Activated CD8-positive, alpha-beta memory T cell treated with anti-CD3 and anti-CD28 coated beads, Interleukin-2, amount 50 U/mL, for 24 hours (primary cell): ENCODE data around the gene ATF5.
"Not testable (repeated sequence)": the region's sequence is repeated elsewhere in the genome, so short reads cannot be mapped to it uniquely, and the experiment has no call there.

Experiments
- DNase-seq: peaks from one replicate; pipeline ENCODE4 v3.0.0-alpha.2; 2020; ENCODE audit errors: extremely low read depth

Gene ATF5

DNA sequence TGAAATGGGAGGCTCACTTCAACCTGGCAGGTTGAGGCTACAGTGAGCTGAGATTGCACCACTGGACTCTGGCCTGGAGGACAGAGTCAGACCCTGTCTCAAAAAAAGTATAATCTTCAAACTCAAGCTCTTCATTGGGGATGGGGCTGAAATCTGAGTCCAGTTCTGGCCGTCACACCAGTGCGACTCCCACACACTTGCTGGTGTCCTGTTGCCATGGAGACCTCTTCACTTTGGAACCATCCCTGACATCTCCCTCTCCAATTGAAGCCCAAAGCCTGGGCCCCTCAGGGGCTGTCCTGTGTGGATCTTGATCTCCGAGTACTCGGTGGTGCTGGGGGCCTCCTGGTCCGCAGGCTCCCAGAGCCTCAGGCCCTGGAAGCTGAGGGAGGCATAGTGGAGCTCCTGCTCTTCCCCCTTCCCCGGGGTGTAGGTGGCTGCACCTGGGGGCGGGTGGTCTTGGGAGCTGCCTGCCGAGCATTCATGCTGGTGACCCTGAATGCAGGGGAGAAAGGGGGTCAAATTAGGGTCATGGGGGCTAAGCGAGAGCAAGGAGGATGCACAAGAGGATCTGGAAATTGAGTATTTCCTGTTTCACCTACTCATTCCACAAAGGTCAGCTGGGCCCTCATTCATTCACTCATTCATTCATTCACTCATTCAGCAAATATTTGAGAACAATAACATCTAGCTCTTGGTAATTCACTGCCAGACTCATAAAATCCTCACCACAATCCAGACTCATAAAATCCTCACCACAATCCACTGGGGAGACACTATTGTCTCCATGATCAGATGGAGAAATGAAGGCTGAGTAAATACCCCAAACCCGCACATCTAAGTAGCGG is 21.0 kb downstream of the ATF5 start:
- no peak for DNase-seq

DNA sequence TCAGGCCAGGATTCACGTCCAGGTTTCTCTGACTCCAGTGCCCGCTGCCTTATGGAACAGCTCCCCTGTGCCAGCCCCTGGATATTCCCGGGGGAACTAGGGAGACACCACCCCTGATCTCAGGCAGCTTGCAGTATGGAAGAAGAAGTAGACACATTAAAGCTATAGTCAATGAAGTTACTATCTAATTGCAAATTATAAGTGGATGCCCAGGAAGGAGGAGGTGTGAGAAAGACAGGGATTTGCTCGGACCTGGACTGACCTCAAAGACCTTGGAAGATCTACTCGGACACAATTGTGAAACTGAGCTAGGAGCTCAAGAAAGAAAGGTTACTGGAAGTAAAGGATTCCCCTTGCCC is 21.6 kb downstream of the ATF5 start:
- no peak for DNase-seq

DNA sequence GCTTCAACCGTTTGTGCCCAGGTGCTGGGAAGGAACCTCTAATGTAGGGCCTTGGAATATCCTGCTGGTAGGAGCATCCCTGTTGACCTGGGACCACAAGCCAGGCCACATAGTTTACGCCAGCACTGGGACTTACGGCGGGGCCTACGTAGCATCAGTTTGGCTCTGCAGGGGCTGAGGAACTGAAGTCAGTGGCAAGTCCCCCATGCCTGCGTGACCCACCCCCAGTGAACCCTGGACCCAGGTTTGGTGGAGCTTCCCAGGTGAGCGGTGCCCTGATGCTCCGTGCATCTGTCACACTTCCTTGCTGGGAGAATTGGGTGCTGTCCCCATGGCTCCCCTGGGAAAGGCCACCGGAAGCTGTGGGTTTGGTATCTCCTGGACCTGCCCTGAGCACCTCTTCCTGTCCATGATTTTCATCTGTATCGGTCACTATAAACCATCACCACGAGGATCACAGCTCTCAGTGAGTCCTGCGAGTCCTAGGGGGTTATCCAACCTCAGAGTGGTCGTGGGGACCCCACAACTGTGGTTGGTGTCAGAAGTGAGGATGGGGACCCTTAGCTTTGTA is 22.0 kb downstream of the ATF5 start:
- DNase-seq, result no peak

DNA sequence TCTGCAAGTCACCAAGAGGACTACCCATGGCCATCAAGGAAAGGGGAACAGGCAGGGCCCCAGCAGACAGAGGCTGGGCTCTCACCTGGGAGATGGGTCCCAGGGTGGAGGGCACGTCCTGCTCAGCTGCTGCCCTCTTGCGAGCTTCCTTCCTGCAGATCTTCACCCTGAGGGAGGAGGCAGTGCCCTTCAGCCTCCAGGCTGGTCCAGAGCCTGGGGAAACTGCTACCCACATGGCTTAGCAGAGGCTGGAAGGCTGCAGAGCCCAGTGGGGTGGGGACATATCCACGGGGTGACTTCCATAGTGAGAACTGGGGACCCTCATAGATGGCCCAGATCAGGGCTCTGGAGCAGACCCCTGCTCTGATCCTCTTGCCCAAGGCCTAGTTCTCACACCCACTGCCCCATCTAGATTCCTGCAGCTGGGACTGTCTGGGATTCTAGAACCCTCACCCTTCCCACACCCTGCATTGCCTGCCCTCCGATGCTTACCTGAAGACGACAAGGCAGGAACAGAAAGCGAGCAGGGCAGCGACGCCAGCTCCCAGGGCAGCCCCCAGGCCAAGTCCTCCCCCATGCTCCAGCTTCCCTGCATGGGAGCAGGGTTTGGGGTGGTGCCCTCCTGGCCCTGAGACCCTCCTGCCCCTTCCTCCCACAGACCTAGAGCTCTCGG is 22.9 kb downstream of the ATF5 start:
- no peak for DNase-seq

DNA sequence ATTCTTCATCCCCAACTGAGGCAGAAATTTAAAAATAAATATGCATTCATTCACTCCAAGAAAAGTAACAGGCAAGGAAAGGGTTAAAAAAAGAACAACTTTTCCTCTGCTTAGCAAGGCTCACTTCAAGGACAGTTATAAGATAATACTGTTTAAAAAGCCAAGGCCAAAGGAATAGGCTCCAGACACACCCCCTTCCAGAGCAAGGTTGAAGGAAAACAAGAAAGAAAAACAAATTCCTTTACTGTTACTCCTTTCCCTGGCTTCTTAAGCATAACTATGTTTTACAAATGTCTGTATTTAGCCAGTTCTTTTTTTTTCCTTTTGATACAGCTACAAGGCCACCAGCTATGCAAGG is 23.5 kb downstream of the ATF5 start:
- DNase-seq, result no peak

DNA sequence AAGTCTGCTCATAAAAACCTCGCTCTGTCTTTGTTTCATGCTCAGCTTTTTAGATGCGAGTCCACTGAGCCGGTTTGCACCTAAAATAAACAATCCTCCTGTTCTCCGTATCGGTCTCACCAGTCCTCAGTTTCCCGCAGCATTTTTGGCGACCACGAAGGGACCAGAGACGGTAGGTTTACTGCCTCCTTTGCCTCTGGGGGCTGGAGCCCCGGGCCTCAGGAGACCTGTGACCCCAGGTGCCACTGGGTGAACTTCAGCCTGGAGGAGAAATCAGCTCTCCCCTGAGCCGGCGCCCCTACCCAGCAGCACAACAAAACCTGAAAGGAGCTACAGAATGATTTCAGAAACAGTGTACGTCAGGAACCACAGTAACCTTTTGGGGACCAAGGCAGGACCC is 23.9 kb downstream of the ATF5 start:
- DNase-seq, result no peak

DNA sequence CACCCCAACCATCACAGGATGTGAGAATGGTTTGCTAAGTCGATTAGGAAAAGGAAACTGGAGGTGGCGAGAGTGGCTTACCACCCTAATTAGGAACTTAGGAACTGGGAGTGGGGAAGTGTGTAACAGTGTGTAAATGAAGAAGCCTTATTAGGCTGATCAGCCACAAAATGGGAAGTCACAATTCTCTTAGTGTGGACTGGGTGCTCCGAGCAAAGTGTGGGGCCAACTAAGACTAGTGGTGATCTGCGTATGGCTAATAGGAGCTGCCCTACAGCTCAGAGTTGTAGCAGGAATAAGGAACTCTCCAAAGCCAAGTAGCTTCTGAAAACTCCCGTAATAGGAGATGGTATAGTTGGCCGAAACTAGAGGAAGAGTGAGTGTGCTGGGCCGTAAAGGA is 24.4 kb downstream of the ATF5 start:
- no peak for DNase-seq

DNA sequence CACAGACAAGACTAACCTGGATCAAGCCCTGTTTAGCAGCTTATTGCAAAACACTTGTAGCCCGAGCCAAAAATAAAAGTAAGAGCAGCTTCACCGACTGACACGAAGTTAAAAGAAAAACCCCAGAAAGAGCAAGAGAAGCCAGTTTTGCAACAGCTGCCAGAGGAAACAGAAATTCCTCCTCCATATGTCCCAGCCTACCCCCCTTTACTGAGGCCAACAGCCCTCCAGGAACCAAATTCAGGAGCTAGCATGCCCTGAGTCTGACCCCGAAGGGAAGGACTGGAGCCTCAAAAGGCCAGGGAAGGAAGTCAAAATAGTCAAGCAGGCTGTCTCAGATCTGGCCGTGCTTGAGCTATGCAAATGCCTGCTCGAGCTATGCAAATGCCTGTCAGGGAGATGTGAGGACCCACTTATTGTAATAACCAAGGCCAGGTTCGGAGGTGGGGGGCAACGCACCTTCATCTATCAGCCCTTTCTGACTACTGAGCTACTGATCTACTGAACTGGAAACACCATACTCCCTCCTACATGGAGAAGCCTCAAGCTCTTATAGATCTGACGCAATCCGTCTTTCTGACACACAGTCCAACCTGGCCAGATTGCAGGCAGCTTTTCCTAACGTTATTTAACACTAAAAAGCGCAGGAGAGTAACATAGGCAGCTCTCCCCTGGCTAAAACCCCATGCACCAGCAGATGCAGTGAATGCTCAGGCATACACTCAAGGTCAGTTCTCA is 25.3 kb downstream of the ATF5 start:
- DNase-seq, result no peak

DNA sequence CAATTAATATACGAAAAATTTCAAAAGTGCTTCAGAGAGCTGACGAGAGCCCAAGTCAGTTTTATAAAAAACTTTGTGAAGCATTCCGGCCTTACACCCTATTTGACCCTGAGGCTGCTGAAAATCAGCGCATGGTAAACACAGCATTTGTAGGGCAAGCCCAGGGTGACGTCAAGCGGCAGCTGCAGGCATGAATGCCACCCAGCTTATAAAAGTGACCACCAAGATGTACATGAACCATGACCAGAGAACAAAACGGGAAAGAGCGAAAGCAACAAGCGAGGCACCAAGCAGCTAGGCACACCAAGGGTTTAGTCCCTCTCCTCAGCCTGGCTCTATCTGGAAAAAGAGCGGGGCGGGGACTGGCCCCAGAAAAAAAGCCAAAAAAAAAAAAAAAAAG is 25.9 kb downstream of the ATF5 start:
- DNase-seq, result no peak

DNA sequence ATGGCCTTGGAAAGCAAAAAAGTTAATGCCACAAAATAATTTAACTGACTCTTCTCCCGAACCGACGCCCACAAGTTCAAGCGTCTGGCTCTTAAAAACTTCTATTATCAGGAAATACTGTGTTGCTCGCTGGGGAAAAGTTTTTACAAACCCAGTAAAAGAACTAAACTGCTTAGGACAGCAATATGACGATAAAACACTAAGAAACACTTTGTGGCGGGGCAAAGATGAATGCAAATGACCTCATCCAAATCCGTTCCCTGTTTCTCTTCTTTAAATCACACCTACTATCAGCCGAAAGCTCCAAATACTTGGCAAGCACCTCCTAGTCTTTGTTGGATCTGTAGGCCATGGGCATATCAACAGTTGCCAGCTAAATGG is 27.1 kb downstream of the ATF5 start:
- no peak for DNase-seq

DNA sequence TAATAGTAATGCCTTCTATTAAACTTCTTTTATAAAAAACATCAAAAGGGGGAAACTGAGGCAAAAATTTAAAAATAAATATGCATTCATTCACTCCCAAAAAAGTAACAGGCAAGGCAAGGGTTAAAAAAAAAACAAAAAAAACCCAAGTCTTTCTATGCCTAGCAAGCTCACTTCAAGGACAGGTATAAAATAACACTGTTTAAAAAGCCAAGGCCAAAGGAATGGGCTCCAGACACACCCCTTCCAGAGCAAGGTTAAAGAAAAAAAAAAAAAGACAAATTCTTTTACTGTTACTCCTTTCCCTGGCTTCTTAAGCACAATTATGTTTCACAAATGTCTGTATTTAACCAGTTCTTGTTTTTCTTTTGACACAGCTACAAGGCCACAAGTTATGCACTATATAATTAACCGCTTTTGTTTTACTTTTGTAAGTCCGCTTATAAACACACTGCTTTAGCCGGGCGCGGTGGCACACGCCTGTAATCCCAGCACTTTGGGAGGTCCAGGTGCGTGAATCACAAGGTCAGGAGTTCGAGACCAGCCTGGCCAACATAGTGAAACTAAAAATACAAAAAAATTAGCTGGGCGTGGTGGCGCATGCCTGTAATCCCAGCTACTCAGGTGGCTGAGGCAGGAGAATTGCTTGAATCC is 28.4 kb downstream of the ATF5 start:
- no peak for DNase-seq

DNA sequence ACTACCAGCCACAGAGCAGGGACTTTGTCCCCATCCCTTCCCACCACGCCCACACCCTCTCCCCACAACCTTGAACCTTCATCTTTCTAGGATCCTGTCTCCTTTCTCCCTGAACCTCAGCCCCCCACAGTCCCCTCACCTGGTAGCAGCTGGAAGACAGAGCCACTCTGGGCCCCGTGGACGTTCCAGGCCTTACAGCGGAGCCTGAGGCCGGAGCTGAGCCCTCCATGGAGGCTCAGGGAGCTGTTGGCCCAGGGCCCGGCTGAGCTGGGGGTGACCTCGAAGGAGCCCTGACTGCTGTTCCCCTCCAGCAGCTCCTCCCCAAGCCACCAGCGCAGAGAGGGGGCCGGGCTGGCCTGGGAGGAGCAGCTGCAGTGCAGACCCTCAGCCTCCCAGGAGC is 29.1 kb downstream of the ATF5 start:
- not testable (repeated sequence) for DNase-seq

DNA sequence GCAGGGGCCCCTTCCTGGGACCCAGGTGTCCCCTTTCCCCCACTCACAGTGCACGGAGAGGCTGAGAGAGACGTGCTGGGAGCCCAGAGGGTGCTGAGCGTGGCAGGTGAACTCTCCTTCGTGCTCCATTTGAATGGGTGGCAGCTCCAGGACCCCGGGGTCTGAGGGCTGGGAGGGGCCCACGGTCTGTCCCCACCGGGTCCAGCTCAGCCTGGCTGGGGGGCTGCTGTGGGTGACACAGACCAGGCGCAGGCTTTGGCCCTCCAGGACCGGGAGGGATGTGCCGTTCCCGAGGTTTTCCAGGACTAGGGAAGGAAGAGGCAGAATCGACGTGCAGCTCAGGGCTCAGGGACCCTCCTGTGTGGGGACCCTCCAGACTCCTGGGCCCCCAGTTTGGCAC is 29.6 kb downstream of the ATF5 start:
- not testable (repeated sequence) for DNase-seq

DNA sequence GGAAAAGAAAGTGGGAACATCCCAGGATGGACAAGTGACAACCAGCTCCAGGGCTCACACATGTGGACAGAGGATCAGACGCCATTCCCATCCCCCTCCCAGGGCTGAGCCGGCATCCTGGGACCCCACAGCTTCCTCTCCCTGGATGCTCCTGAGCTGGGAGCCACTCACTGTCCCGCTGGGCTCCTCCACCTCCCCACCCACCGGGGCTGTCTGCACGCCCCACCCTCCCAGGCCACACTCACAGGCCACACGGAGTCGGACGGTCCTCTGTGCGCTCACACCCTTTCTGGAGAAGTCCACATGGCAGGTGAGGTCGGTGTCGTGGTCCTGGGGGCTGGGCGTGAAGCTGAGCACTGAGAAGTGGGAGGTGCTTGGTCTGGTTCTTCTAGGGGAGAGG is 30.9 kb downstream of the ATF5 start:
- DNase-seq, result not testable (repeated sequence)

DNA sequence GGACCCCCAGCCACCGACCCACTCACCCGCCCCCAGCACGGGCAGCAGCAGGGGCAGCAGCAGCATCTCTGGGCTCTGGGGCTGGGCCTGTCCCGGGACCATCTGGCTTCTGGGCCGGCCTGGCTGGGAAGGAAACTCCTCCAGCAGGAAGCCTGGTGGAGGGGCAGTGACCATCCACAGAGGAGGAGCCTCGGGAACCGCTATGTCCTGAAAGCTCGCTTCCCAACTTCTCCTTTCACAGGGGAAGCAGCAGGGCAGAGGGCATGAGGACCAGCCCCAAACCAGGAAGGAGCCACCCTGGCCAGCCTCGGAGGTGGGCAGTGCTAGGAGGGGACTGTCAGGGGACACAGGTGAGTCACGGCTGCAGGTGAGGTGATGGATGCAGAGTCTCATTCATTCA is 32.0 kb downstream of the ATF5 start, which contains the start of gene SIGLEC11:
Gene SIGLEC11 (minus strand): TSS at position 193 of the 400 bp plus-strand sequence. CDS start 91 bp downstream, at position 102.
- DNase-seq, result not testable (repeated sequence)

DNA sequence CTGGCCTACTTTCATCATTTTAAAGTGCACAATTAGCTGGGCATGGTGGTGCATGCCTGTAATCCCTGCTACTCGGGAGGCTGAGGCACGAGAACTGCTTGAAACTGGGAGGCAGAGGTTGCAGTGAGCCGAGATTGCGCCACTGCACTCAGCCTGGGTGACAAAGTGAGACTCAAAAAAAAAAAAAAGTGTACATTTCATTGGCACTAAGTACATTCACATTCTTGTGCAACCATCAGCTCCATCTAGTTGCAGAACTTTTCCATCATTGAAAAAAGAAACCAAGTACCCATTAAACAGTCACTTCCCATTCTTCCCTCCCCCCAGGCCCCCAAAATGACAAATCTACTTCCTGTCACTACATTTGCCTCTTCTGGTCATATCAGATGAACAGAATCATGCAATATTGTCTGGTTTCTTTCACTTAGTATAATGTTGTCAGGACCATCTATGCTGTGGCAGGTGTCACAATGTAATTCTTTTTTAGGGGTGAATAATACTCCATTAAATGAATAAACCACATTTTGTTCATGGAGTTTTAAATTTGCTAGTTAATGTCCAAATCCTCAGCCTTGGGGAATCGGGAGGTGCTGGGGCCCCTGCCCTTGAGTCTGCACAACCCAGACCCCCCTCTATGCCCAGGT is 39.4 kb downstream of the ATF5 start:
- no peak for DNase-seq

DNA sequence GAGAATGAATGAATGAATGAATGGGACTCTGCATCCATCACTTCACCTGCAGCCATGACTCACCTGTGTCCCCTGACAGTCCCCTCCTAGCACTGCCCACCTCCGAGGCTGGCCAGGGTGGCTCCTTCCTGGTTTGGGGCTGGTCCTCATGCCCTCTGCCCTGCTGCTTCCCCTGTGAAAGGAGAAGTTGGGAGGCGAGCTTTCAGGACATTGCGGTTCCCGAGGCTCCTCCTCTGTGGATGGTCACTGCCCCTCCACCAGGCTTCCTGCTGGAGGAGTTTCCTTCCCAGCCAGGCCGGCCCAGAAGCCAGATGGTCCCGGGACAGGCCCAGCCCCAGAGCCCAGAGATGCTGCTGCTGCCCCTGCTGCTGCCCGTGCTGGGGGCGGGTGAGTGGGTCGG is 40.4 kb downstream of the ATF5 start:
- DNase-seq, result not testable (repeated sequence)

DNA sequence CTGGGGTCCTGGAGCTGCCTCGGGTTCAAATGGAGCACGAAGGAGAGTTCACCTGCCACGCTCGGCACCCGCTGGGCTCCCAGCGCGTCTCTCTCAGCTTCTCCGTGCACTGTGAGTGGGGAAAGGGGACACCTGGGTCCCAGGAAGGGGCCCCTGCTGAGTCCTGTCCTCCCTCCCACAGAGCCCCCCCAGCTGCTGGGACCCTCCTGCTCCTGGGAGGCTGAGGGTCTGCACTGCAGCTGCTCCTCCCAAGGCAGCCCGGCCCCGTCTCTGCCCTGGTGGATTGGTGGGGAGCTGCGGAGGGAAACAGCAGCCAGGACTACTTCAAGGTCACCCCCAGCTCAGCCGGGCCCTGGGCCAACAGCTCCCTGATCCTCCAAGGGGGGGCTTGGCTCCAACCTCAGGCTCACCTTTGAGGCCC is 43.0 kb downstream of the ATF5 start:
- DNase-seq, result no peak

DNA sequence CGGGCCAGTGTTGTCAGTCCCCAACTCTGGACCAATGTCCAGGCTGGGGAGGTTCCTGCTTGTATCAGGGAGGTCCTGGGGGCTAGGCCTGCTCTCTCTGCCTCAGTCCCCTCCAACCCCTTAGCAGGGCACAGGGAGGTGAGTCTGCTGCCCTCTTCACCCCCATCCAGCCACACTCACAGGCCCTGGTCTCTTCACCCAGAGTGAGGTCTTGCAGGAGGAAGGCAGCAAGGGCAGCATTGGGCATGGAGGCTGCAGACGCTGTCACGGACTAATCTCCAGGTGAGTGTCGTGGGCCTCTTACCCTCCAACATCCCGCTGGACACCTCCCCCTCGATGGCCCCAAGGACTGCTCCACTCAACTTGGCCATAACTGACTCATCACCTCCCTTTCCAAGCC is 43.8 kb downstream of the ATF5 start:
- DNase-seq, result no peak

DNA sequence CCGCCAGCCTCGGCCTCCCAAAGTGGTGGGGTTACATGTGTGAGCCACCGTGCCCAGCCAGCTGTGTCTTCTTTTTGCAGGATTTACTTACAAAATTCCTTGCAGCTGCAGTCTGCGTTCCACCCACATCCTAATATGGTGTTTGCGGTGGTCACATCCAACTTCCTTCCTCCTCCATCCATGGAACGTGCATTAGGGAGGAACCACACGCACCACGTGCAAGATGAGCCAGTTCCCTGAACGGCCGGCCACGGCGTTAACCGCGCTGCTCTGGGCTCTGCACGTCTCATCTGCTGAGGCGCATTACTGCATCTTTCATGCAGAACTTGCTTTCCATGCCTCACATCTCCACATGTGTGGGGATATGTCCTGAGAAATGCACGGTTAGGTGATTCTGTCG is 45.0 kb downstream of the ATF5 start:
- no peak for DNase-seq

DNA sequence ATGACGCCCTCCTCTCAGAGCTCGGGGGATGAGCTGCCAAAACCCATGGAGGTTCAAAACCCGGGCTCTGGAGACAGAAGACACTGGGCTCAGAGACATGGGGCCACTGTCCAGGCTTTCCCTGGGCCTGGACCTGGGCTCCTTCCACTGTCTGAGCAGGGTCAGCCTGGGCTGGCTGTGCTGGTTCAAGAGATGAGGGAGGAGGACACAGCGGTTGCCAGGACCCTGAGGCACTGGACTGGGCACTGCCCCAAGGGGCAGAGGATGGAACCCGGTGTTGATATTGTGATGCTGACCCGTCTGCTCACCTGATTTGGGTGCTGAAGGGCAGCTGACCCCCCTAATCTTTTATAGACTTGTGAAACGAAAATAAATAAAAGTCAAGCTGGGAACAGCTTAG is 46.0 kb downstream of the ATF5 start:
- DNase-seq, result no peak
